Measurements from ENCODE around the gene GALNT10. TPM values are rescaled to one million over a fixed set of nuclear protein-coding genes. Genes with fewer than 3 reads are reported as not detected.

Gene GALNT10
- total RNA-seq, 1 donor from 2014 or later, result 39.8 TPM

- H3K36me3 Mint-ChIP-seq (ENCODE audit: low read depth), result peaks cover 5% of the 10 kb centered on the region
- no peaks in the 10 kb centered on the region for H3K9me3 Mint-ChIP-seq
- H3K4me3 Mint-ChIP-seq, result no peak overlapping the region
- no peak for TF ChIP-seq CTCF (conservative IDR thresholded peaks at IDR 0.05)
- H3K27ac Mint-ChIP-seq (ENCODE audit: unreplicated experiment), result no peak overlapping the region
- no peaks in the 10 kb centered on the region for H3K4me1 Mint-ChIP-seq
- DNase-seq (ENCODE audit: low read depth, low spot score), result no peak
- H3K27me3 Mint-ChIP-seq (ENCODE audit: low read depth), result no peaks in the 10 kb centered on the region
Observed at GRCh38 chr5:154342211-154342610, 151.7 kb downstream of the GALNT10 start.

GRCh38 chr5:154342963-154343362 lies 152.4 kb downstream of the GALNT10 start:
- no peak overlapping the region for H3K4me3 Mint-ChIP-seq
- no peaks in the 10 kb centered on the region for H3K36me3 Mint-ChIP-seq (ENCODE audit: low read depth)
- no peaks in the 10 kb centered on the region for H3K4me1 Mint-ChIP-seq
- H3K9me3 Mint-ChIP-seq, result no peaks in the 10 kb centered on the region
- no peak for TF ChIP-seq CTCF (conservative IDR thresholded peaks at IDR 0.05)
- H3K27me3 Mint-ChIP-seq (ENCODE audit: low read depth), result no peaks in the 10 kb centered on the region
- DNase-seq (ENCODE audit: low read depth, low spot score), result no peak
- H3K27ac Mint-ChIP-seq (ENCODE audit: unreplicated experiment), result no peak overlapping the region

GRCh38 chr5:154344461-154344860 lies 153.9 kb downstream of the GALNT10 start:
- Mint-ChIP-seq H3K4me1 (no peaks in the 10 kb centered on the region), H3K27me3 (ENCODE audit: low read depth) (no peaks in the 10 kb centered on the region), H3K4me3 (no peak overlapping the region), H3K9me3 (no peaks in the 10 kb centered on the region), H3K36me3 (ENCODE audit: low read depth) (no peaks in the 10 kb centered on the region), H3K27ac (ENCODE audit: unreplicated experiment) (no peak overlapping the region)
- TF ChIP-seq CTCF (conservative IDR thresholded peaks at IDR 0.05), result no peak
- DNase-seq (ENCODE audit: low read depth, low spot score), result no peak

GRCh38 chr5:154345255-154345952 lies 154.9 kb downstream of the GALNT10 start:
- H3K36me3 Mint-ChIP-seq (ENCODE audit: low read depth), result no peaks in the 10 kb centered on the region
- H3K27me3 Mint-ChIP-seq (ENCODE audit: low read depth), result no peaks in the 10 kb centered on the region
- no peak for TF ChIP-seq CTCF (conservative IDR thresholded peaks at IDR 0.05)
- H3K4me1 Mint-ChIP-seq, result no peaks in the 10 kb centered on the region
- no peak overlapping the region for H3K4me3 Mint-ChIP-seq
- DNase-seq (ENCODE audit: low read depth, low spot score), result no peak
- no peaks in the 10 kb centered on the region for H3K9me3 Mint-ChIP-seq
- no peak overlapping the region for H3K27ac Mint-ChIP-seq (ENCODE audit: unreplicated experiment)

GRCh38 chr5:154346427-154346826 lies 155.9 kb downstream of the GALNT10 start:
- DNase-seq (ENCODE audit: low read depth, low spot score), result no peak
- H3K27me3 Mint-ChIP-seq (ENCODE audit: low read depth), result no peaks in the 10 kb centered on the region
- no peaks in the 10 kb centered on the region for H3K4me1 Mint-ChIP-seq
- H3K36me3 Mint-ChIP-seq (ENCODE audit: low read depth), result no peaks in the 10 kb centered on the region
- no peak for TF ChIP-seq CTCF (conservative IDR thresholded peaks at IDR 0.05)
- no peaks in the 10 kb centered on the region for H3K9me3 Mint-ChIP-seq
- H3K27ac Mint-ChIP-seq (ENCODE audit: unreplicated experiment), result no peak overlapping the region
- no peak overlapping the region for H3K4me3 Mint-ChIP-seq

Measured in neural crest cell (in vitro differentiated cells).